Suppressor macrophage treated with lipopolysaccharide for 1 hour (primary cell): ENCODE measurements around the gene MSANTD1.
A peak's percentile ranks its signal among the peaks of the same experiment; 100 is the strongest.

ENCODE experiments used
- DNase-seq, 3 donors: peaks; one replicate each; pipeline ENCODE4 v3.0.0-alpha.2; 2020 to 2022

Gene MSANTD1

GRCh38 chr4:3248811-3249661 is at the start of gene MSANTD1:
MSANTD1 (plus strand) TSS chr4:3249159; CDS start chr4:3249223, 64 bp downstream.
- no peak for DNase-seq

GRCh38 chr4:3199653-3200422 is 49.1 kb upstream of the MSANTD1 start:
- no peak for DNase-seq

GRCh38 chr4:3200423-3201090 is 48.4 kb upstream of the MSANTD1 start:
- DNase-seq, result no peak

GRCh38 chr4:3201718-3202702 is 46.9 kb upstream of the MSANTD1 start:
- peak; percentile 75 to 80 (median 80) for DNase-seq

- peak; percentile 14 to 40 (median 30) for DNase-seq
These were observed 45.8 kb upstream of the MSANTD1 start for GRCh38 chr4:3202836-3203820.

- DNase-seq, result peak; percentile 17 to 21 (median 21)
These were observed 45.0 kb upstream of the MSANTD1 start for GRCh38 chr4:3203971-3204431.

GRCh38 chr4:3205995-3206394 is 43.0 kb upstream of the MSANTD1 start:
- no peak for DNase-seq

- DNase-seq, result no peak
These were observed 42.4 kb upstream of the MSANTD1 start for GRCh38 chr4:3206439-3207100.

GRCh38 chr4:3207531-3208037 is 41.4 kb upstream of the MSANTD1 start:
- DNase-seq, result no peak

- no peak for DNase-seq
These were observed 40.1 kb upstream of the MSANTD1 start for GRCh38 chr4:3208826-3209225.

GRCh38 chr4:3209551-3210325 is 39.2 kb upstream of the MSANTD1 start:
- no peak for DNase-seq

GRCh38 chr4:3210467-3210866 is 38.5 kb upstream of the MSANTD1 start:
- no peak for DNase-seq

- DNase-seq, result no peak
These were observed 37.1 kb upstream of the MSANTD1 start for GRCh38 chr4:3211866-3212265.

GRCh38 chr4:3212391-3213105 is 36.4 kb upstream of the MSANTD1 start:
- DNase-seq, result no peak

GRCh38 chr4:3213106-3213425 is 35.9 kb upstream of the MSANTD1 start:
- no peak for DNase-seq

- no peak for DNase-seq
These were observed 35.2 kb upstream of the MSANTD1 start for GRCh38 chr4:3213661-3214250.

- no peak for DNase-seq
These were observed 33.7 kb upstream of the MSANTD1 start for GRCh38 chr4:3215256-3215655.

GRCh38 chr4:3215733-3216132 is 33.2 kb upstream of the MSANTD1 start:
- no peak for DNase-seq
